HG02798 (cell line): Measurements from ENCODE around the gene NOC4L.

Experiments used
- ATAC-seq: cut with Tn5 transposase; IDR thresholded peaks from one replicate; pipeline ENCODE4 v1.9.1; 2021; ENCODE audit warnings: mild to moderate bottlenecking; ENCODE audit not compliant: unreplicated experiment, poor library complexity

The NOC4L gene

GRCh38 chr12:132154341-132154761, 10.1 kb downstream of the NOC4L start:
- ATAC-seq: peak; percentile 19

DNA sequence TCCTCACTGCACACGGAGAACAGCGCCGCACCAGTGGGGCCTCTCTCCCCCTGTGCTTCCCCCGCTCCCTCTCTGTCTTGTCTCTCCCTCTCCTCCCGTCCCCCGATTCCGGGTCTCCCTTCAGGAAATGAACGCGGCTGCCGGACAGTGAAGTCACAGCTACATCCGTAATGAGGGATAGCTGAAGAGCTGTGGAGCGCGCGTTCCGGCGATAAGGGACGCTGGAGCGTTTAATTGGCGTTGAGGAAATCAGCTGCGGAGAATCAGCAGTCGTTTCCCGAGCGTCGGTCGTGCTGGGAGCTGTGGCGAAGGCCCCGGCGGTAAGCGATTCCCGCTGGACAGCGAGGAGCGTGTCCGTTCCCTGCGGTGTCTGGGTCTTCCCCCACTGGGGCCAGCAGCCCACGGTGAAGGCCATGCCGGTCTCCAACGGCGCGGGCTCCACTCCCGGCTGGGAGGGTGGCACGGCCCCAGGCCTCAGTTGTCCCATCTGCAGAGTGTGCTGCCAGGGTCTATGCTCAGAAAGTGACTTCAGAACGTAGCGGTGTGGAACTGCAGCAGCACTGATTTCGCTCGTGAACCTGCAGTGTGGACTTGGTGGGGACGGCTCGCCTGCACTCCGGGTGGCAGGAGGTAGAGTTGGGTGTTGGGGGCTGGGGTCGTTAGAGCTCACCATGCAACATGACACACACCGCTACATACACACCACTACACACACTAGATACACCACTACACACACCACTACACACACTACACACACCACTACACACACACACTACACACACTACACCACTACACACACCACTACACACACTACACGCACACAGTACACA, 10.9 kb downstream of the NOC4L start:
- ATAC-seq: no peak

DNA sequence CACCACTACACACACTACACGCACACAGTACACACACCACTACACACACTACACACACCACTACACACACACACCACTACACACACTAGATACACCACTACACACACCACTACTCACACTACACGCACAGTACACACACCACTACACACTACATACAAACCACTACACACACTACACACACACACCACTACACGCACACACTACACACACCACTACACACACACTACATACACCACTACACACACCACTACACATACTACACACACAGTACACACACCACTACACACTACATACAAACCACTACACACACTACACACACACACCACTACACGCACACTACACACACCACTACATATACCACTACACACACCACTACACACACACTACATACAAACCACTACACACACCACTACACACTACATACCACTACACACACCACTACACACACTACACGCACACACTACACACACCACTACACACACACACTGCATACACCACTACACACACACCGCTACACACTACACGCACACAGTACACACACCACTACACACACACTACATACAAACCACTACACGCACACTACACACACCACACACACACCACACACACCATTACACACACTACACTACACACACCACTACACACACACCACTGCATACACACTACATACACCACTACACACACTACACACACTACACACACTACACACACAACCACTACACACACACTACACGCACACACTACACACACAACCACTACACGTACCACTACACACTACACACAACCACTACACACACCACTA, 11.7 kb downstream of the NOC4L start:
- no peak for ATAC-seq

- ATAC-seq: no peak
These were observed 12.5 kb downstream of the NOC4L start for GRCh38 chr12:132156573-132157325.

- no peak for ATAC-seq
These were observed 13.6 kb downstream of the NOC4L start for GRCh38 chr12:132157733-132158409.

DNA sequence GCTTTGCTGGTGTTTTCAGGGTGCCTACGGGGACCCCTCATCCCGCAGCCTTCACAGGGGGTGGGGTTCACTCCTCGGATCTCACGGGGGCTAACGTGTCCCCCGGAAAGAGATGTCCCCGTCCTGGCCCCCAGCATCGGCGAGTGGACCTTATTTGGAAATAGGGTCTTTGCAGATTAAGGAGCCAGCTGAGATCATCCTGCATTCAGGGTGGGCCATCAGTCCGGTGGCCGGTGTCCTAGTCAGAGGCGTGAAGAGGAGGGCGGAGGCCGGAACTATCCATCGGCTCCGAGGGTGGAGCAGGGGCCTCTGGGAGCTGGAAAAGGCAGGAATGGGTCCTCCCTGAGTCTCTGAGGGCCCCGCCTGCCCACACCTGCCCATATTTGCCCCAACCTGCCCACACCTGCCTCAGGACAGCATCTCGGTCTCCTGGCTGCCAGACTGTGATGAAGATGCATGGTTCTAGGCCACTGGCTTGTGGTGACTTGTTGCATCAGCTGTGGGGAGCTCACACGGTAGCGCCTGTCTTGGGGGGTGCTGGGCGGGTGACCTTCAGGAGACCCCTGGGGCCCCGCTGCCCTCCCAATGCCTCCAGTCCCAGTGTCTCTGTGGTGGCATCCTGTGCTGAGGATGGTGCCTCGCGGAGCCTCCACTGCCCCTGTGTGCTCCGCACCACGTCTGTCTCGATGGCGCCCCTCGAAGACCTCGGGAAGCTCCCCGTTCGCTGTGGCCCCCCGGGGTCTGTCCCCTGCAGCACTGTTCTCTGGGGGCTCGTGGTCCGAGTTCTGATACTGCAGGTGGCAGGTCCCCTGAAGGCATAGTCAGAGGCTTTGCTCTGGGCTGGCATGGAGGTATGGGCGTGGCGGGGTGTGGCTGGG, 14.7 kb downstream of the NOC4L start:
- no peak for ATAC-seq

DNA sequence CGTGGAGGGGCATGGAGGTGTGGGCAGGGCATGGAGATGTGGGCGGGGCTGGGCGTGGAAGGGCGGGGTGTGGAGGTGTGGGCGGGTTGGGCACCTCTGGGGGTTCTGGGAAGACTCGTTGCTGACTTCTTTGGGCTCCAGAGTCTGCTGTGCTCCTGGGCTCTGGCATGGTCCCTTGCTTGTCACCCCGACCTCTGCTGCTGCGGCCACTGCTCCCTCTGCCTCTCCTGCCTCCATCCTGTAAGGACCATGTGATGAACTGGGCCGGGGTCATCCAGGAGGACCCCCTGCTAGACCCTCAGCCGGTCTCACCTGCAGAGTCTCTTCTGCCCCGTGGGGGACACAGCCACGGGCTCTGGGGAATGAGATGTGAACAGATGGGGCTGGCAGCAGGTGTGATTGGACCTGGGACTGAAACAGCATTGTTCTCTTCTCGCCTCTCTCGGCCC, 15.3 kb downstream of the NOC4L start:
- ATAC-seq: no peak

DNA sequence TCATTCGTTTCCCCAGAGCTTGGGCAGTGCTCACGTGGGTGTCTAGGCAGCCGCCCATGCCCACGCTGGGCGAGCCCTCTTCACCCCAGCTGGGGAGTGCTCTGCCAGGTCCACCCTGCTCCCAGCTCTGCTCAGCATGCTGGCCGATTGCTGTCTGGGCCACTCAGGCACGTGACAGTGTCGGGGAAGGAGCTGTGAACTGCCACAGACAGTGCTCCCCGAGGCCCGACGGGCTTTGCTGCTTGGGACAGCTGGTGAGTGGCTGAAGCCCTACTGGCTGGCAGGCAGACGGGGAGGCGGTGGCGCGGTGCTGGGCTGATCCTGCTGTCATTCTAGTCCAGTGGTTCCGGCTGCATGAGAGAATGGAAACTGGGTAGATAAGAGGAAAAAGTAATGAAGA, 15.8 kb downstream of the NOC4L start:
- no peak for ATAC-seq

DNA sequence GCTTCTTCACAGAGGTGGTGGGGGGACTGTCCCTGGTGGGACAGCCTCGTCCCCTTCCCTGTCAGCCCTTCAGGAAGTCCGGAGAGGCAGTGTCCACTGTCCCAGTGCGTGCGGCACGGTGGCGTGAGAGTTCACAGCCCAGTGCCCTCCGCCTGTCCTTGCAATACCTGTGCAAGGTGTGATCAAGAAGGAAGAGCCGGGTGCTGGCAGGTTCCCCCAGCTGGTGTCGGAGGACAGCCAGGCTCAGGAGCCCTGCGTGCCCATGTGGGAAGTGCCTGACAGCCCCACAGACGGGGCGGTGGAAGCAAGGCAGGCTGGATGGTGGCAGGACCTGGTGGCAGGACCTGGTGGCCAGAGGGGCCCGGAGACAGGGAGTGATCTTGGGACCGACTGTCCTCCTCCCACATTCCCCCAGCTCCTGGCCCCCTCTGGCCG, 16.4 kb downstream of the NOC4L start:
- no peak for ATAC-seq

DNA sequence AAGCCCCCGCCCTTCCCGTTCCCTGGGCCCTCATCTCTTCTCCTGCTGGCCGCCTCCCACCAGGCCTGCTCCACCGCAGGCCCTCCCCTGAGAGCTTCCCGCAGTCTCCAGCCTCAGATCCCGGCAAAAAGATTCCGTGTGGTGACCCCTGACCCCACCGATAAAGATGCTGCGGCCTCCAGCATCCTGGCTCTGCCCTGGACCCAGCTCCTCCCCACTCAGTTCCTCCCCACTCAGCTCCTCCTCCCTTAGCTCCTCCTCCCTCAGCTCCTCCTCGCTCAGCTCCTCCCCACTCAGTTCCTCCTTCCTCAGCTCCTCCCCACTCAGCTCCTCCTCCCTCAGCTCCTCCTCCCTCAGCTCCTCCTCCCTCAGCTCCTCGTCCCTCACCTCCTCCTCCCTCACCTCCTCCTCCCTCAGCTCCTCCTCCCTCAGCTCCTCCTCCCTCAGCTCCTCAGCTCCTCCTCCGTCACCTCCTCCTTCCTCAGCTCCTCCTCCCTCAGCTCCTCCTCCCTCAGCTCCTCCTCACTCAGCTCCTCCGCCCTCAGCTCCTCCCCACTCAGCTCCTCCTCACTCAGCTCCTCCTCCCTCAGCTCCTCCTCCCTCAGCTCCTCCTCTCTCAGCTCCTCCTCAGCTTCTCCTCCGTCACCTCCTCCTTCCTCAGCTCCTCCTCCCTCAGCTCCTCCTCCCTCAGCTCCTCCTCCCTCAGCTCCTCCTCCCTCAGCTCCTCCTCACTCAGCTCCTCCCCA, 17.0 kb downstream of the NOC4L start:
- ATAC-seq: no peak

DNA sequence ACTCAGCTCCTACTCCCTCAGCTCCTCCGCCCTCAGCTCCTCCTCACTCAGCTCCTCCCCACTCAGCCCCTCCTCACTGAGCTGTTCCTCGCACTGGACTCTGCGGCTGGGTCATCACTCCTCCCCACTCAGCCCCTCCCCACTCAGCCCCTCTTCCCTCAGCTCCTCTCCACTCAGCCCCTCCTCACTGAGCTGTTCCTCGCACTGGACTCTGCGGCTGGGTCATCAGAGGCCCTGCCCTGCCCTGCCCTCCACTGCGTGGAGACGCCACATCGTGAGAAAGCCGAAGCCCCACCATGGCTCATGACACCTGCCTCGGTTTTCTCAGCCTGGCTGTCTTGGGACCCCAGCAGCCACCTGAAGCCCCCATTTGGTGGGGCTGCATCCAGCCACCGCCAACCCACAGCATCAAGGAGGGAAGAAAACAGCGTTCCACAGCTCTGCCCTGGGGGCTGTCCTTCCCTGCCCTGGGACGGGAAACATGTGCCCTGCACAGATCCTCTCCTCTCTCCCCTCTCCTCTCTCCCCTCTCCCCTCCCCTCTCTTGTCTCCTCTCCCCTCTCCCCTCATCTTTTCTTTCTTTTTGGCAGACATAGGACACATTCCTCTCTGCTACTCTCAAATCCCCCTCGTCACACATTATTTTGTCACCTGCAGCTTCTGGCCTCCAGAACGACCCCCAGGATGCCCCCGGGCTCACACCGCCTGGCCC, 17.7 kb downstream of the NOC4L start:
- no peak for ATAC-seq

DNA sequence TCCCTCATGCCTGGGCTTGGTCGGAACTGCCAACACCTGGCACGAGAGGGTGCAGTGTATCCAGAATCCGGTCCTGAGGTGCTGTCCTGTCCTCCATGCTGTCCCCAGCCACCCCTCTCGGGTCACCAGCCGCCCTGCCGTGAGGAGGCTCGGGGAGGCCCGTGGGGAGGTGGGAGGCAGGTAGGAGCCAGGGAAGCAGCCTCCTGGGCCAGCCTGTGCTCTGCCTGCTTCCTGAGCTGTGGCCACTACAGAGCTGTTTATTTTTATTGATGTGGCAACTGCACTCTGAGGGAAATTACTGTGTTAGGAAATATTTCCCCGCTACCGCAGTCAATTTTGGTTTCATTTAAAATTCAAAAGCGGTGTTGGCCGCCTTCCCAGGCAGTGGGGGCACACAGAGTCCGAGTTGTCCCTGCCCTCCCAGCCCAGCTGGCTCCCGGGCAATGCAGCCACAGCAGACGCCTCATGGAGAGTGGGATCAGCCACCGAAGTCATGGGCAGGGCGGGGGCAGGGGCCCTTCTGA, 18.3 kb downstream of the NOC4L start:
- no peak for ATAC-seq

DNA sequence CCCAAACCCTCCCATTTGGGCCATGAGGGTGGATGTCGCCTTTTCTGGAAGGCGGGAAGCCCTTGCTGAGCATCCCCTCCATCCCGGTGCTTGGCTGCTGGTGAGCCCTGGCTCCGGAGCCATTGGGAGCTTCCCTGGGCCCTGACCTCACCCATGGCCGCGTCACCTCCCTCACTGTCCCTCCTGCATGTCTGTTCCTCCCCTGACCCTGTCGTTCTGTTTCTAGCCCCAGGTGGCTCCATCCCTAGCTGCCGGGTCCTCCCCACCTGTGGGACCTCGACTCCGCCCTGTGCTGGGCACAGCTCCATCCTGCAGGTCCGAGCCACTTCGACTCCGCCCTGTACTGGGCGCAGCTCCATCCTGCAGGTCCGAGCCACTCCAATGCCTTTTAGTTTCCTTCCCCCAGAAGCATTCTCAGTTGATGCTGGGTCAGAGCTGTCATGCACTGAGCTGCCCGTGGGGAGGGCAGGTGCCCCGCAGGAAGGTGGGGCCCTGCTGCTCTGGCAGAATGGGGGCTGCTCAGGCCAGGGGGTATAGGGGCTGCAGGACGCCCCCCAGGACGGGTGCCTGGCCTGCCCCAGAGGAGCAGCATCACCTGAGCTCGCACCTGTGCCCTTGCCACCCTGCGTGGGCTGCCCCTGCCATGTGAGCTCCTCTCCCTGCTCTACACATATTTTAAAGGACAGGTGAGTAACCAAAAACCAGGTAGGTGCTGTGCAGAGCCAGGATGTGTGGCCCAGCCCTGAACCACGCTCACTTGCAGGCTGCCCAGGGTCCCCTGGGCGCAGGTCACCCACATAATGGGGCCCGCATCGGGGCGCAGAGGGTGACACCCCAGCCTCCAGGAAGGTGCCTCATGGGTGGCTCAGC, 19.0 kb downstream of the NOC4L start:
- ATAC-seq: no peak

GRCh38 chr12:132163911-132164288, 19.6 kb downstream of the NOC4L start:
- ATAC-seq: no peak

- ATAC-seq: no peak
These were observed 20.2 kb downstream of the NOC4L start for GRCh38 chr12:132164426-132164825.

- no peak for ATAC-seq
These were observed 21.3 kb downstream of the NOC4L start for GRCh38 chr12:132165584-132165983.

- no peak for ATAC-seq
These were observed 21.8 kb downstream of the NOC4L start for GRCh38 chr12:132166093-132166492.
